ENCODE measurements around the gene IGIP. TPM values are rescaled to one million over a fixed set of nuclear protein-coding genes. Genes with fewer than 3 reads are reported as not detected.

IGIP gene
- total RNA-seq, 1 donor from 2014 or later = 2.0 TPM

- peak within 1 kb of the TSS; percentile 85 for H3K4me3 Mint-ChIP-seq (ENCODE audit: low read depth)
- no peaks in the 10 kb centered on the region for H3K36me3 Mint-ChIP-seq (ENCODE audit: insufficient read depth)
- peak; percentile 93 for DNase-seq (ENCODE audit: low spot score, unreplicated experiment)
- H3K4me1 Mint-ChIP-seq (ENCODE audit: low read depth) = peaks cover 19% of the 10 kb centered on the region
- H3K27ac Mint-ChIP-seq = peak within 1 kb of the TSS; percentile 94
- peak; percentile 49 for TF ChIP-seq CTCF (IDR thresholded peaks at IDR 0.05; ENCODE audit: unreplicated experiment)
- H3K27me3 Mint-ChIP-seq = peaks cover 48% of the 10 kb centered on the region
- H3K9me3 Mint-ChIP-seq (ENCODE audit: low read depth) = no peaks in the 10 kb centered on the region
These were observed 12.0 kb upstream of the IGIP start, which contains the start of gene PURA for GRCh38 chr5:140113699-140114263. Gene PURA (plus strand): TSS chr5:140114109. CDS start chr5:140114182, 73 bp downstream.

- no peak for TF ChIP-seq CTCF (IDR thresholded peaks at IDR 0.05; ENCODE audit: unreplicated experiment)
- peaks cover 16% of the 10 kb centered on the region for H3K4me1 Mint-ChIP-seq (ENCODE audit: low read depth)
- peaks cover 40% of the 10 kb centered on the region for H3K27me3 Mint-ChIP-seq
- H3K36me3 Mint-ChIP-seq (ENCODE audit: insufficient read depth) = no peaks in the 10 kb centered on the region
- H3K27ac Mint-ChIP-seq = peak overlapping the region; percentile 90
- DNase-seq (ENCODE audit: low spot score, unreplicated experiment) = peak; percentile 46
- H3K9me3 Mint-ChIP-seq (ENCODE audit: low read depth) = no peaks in the 10 kb centered on the region
- H3K4me3 Mint-ChIP-seq (ENCODE audit: low read depth) = peak overlapping the region; percentile 85
These were observed 11.2 kb upstream of the IGIP start for GRCh38 chr5:140114341-140115185.

GRCh38 chr5:140115186-140115500, 10.6 kb upstream of the IGIP start:
- Mint-ChIP-seq H3K4me3 (ENCODE audit: low read depth) (peak overlapping the region; percentile 85), H3K27me3 (peaks cover 35% of the 10 kb centered on the region), H3K9me3 (ENCODE audit: low read depth) (no peaks in the 10 kb centered on the region), H3K27ac (no peak overlapping the region), H3K36me3 (ENCODE audit: insufficient read depth) (no peaks in the 10 kb centered on the region), H3K4me1 (ENCODE audit: low read depth) (peaks cover 16% of the 10 kb centered on the region)
- TF ChIP-seq CTCF (IDR thresholded peaks at IDR 0.05; ENCODE audit: unreplicated experiment) = no peak
- no peak for DNase-seq (ENCODE audit: low spot score, unreplicated experiment)

- no peak for DNase-seq (ENCODE audit: low spot score, unreplicated experiment)
- Mint-ChIP-seq H3K4me1 (ENCODE audit: low read depth) (peaks cover 16% of the 10 kb centered on the region), H3K36me3 (ENCODE audit: insufficient read depth) (no peaks in the 10 kb centered on the region), H3K27ac (no peak overlapping the region), H3K4me3 (ENCODE audit: low read depth) (no peak overlapping the region), H3K27me3 (peaks cover 19% of the 10 kb centered on the region), H3K9me3 (ENCODE audit: low read depth) (no peaks in the 10 kb centered on the region)
- no peak for TF ChIP-seq CTCF (IDR thresholded peaks at IDR 0.05; ENCODE audit: unreplicated experiment)
These were observed 9.0 kb upstream of the IGIP start for GRCh38 chr5:140116716-140117115.

- H3K27me3 Mint-ChIP-seq = peaks cover 11% of the 10 kb centered on the region
- no peak overlapping the region for H3K4me3 Mint-ChIP-seq (ENCODE audit: low read depth)
- no peaks in the 10 kb centered on the region for H3K9me3 Mint-ChIP-seq (ENCODE audit: low read depth)
- no peak overlapping the region for H3K27ac Mint-ChIP-seq
- no peak for DNase-seq (ENCODE audit: low spot score, unreplicated experiment)
- H3K36me3 Mint-ChIP-seq (ENCODE audit: insufficient read depth) = no peaks in the 10 kb centered on the region
- TF ChIP-seq CTCF (IDR thresholded peaks at IDR 0.05; ENCODE audit: unreplicated experiment) = no peak
- H3K4me1 Mint-ChIP-seq (ENCODE audit: low read depth) = peaks cover 16% of the 10 kb centered on the region
These were observed 8.2 kb upstream of the IGIP start for GRCh38 chr5:140117523-140117922.

All from progenitor cell of endocrine pancreas (in vitro differentiated cells).